Testis (tissue), 3 donors: ENCODE results near the gene MAP1S. TPM values are rescaled to one million over a fixed set of nuclear protein-coding genes. Genes with fewer than 3 reads are reported as not detected.

Experiments
- DNase-seq: peaks from one replicate; pipeline ENCODE4 v3.0.0-alpha.2; 2019
- H3K27ac ChIP-seq, 2 donors: fragments of 200-600 bp; sonication (generic); one replicate each; pipeline ENCODE4 v1.5.1; 2019
- H3K27me3 ChIP-seq: fragments of 200-600 bp; sonication (generic); one replicate; pipeline ENCODE4 v1.5.1; 2019
- H3K36me3 ChIP-seq: fragments of 200-600 bp; sonication (generic); one replicate; pipeline ENCODE4 v1.5.1; 2017; ENCODE audit warnings: low read depth; ENCODE audit errors: missing control alignments
- H3K4me1 ChIP-seq: fragments of 200-600 bp; sonication (generic); one replicate; pipeline ENCODE4 v1.5.1; 2019
- H3K4me3 ChIP-seq, 2 donors: fragments of 200-600 bp; sonication (generic); one replicate each; pipeline ENCODE4 v1.5.1; 2017 to 2019
- H3K9me3 ChIP-seq: fragments of 200-600 bp; sonication (generic); one replicate; pipeline ENCODE4 v1.5.1; 2017
- CTCF ChIP-seq, 3 experiments: fragments of 450-650 bp in 2 of 3; fragments of 200-600 bp in 1 of 3; sonication (generic) in 1 of 3; IDR thresholded peaks; one replicate each; pipeline ENCODE4 v1.5.1; 2016 to 2019; ENCODE audit warnings: antibody characterized with exemption in 3 of 3, mild to moderate bottlenecking in 2 of 3, moderate library complexity in 1 of 3
- POLR2A ChIP-seq: fragments of 450-650 bp; IDR thresholded peaks from one replicate; pipeline ENCODE4 v1.6.1; 2017; ENCODE audit warnings: antibody characterized with exemption, mild to moderate bottlenecking, moderate library complexity
- WGBS, 2 donors: methylation state at CpG; one replicate each; pipeline ENCODE4 v1.1.5; 2018; 5-methylcytosine and 5-hydroxymethylcytosine counted together
- intact Hi-C: fragments of 100-400 bp; cut with DNase I; formaldehyde crosslinking; loops from one replicate; pipeline ENCODE4 v1.15.1; 2023; ENCODE audit warnings: low total_unique reads
- polyA plus RNA-seq: library from polyadenylated mRNA; stranded (reverse); fragments of 350-450 nt; fragmentation: Illumina TruSeq; extraction: RNeasy Lipid Tissue Mini Kit (QIAGEN cat#74804); gene quantifications from one replicate; pipeline ENCODE4 v1.2.3, GENCODE V29; 2014; ENCODE audit warnings: low read depth, low replicate concordance; ENCODE audit not compliant: insufficient read depth
- total RNA-seq, 2 donors: library from RNA; depleted of rRNA; stranded (reverse); fragments of >200 nt; gene quantifications; one replicate each; pipeline ENCODE4 v1.2.3, GENCODE V29; 2016

The MAP1S gene
- total and polyA plus RNA-seq, 3 donors from 2014 or later, result 95.5 to 123 (median 106) TPM

- H3K9me3 ChIP-seq, result no peaks in the 10 kb centered on the region
- DNase-seq, result no peak
- intact Hi-C loops, result no loop called here
- H3K27ac ChIP-seq, result no peak overlapping the region
- no peaks in the 10 kb centered on the region for H3K36me3 ChIP-seq
- 78 to 93% methylated on average over 2 of the region's 2 CpGs for WGBS, 2 donors
- H3K27me3 ChIP-seq, result no peaks in the 10 kb centered on the region
- H3K4me1 ChIP-seq, result peaks cover 11% of the 10 kb centered on the region
- H3K4me3 ChIP-seq, result no peak overlapping the region
- TF ChIP-seq POLR2A, result no peak
- TF ChIP-seq CTCF (IDR thresholded peaks at IDR 0.05), result no peak
Observed at GRCh38 chr19:17751912-17752273, 32.6 kb downstream of the MAP1S start.

- Histone ChIP-seq H3K4me3 (no peak overlapping the region), H3K27ac (no peak overlapping the region), H3K4me1 (peaks cover 11% of the 10 kb centered on the region), H3K36me3 (no peaks in the 10 kb centered on the region), H3K9me3 (no peaks in the 10 kb centered on the region), H3K27me3 (no peaks in the 10 kb centered on the region)
- intact Hi-C loops, result no loop called here
- no peak for DNase-seq
- WGBS, 2 donors, result 94 to 97% methylated on average over 7 of the region's 7 CpGs
- TF ChIP-seq POLR2A, result no peak
- no peak for TF ChIP-seq CTCF (IDR thresholded peaks at IDR 0.05)
Observed at GRCh38 chr19:17752865-17753639, 33.8 kb downstream of the MAP1S start.

- no peak for DNase-seq
- no peak for TF ChIP-seq POLR2A
- TF ChIP-seq CTCF (IDR thresholded peaks at IDR 0.05), result no peak
- intact Hi-C loops, result no loop called here
- Histone ChIP-seq H3K36me3 (no peaks in the 10 kb centered on the region), H3K9me3 (no peaks in the 10 kb centered on the region), H3K4me1 (peaks cover 11% of the 10 kb centered on the region), H3K27me3 (no peaks in the 10 kb centered on the region), H3K4me3 (no peak overlapping the region), H3K27ac (no peak overlapping the region)
- WGBS, 2 donors, result 66 to 77% methylated on average over 6 to 9 of the region's 9 CpGs
Observed at GRCh38 chr19:17753976-17754375, 34.7 kb downstream of the MAP1S start.

GRCh38 chr19:17754634-17755442 is 35.6 kb downstream of the MAP1S start:
- H3K36me3 ChIP-seq, result no peaks in the 10 kb centered on the region
- WGBS, 2 donors, result 76 to 88% methylated on average over 5 of the region's 5 CpGs

More at GRCh38 chr19:17754634-17755442, 35.6 kb downstream of the MAP1S start:
- Histone ChIP-seq H3K4me1 (peaks cover 9% of the 10 kb centered on the region), H3K27ac (no peak overlapping the region), H3K9me3 (no peaks in the 10 kb centered on the region), H3K27me3 (no peaks in the 10 kb centered on the region), H3K4me3 (no peak overlapping the region)
- intact Hi-C loops, result no loop called here
- TF ChIP-seq CTCF (IDR thresholded peaks at IDR 0.05) (no peak), POLR2A (no peak)
- no peak for DNase-seq
